ENCODE results near the gene LAMB2.

DNA sequence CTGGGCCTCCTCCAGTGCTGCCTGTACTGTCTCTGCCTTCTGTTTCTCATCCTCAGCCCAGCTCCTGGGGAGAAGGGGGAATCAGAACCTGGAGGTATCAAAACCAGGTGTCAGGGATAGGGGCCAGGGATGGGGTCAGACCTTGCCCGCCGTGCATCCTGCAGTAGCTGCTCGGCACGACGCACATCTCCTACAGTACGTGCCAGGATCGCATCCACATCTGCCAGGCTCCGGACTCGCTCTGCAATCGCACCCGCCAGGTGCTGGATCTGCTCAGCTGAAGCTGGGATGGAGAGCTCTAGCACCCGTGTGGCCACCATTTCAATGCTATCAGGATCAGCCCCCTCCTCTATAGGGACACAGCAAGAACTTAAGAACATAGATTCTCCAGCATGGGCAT, 10.8 kb downstream of the LAMB2 start:
- TF ChIP-seq, protein P1, sequence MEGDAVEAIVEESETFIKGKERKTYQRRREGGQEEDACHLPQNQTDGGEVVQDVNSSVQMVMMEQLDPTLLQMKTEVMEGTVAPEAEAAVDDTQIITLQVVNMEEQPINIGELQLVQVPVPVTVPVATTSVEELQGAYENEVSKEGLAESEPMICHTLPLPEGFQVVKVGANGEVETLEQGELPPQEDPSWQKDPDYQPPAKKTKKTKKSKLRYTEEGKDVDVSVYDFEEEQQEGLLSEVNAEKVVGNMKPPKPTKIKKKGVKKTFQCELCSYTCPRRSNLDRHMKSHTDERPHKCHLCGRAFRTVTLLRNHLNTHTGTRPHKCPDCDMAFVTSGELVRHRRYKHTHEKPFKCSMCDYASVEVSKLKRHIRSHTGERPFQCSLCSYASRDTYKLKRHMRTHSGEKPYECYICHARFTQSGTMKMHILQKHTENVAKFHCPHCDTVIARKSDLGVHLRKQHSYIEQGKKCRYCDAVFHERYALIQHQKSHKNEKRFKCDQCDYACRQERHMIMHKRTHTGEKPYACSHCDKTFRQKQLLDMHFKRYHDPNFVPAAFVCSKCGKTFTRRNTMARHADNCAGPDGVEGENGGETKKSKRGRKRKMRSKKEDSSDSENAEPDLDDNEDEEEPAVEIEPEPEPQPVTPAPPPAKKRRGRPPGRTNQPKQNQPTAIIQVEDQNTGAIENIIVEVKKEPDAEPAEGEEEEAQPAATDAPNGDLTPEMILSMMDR (IDR thresholded peaks at IDR 0.05): no peak
- TF ChIP-seq EZH2phosphoT487 (IDR thresholded peaks at IDR 0.05) (no peak), EZH2 (IDR thresholded peaks at IDR 0.05) (no peak)
